Measurements from ENCODE around the gene NEU3.

NEU3 gene

GRCh38 chr11:75056814-75057213, 68.1 kb downstream of the NEU3 start:
- in situ Hi-C loops (cut with MboI; ENCODE audit: low sequenced_read_pairs): no loop called here

GRCh38 chr11:75059299-75059698, 70.6 kb downstream of the NEU3 start:
- in situ Hi-C loops (cut with MboI; ENCODE audit: low sequenced_read_pairs): no loop called here

- in situ Hi-C loops (cut with MboI; ENCODE audit: low sequenced_read_pairs): no loop called here
These were observed 75.1 kb downstream of the NEU3 start for GRCh38 chr11:75063741-75064314.

- in situ Hi-C loops (cut with MboI; ENCODE audit: low sequenced_read_pairs): no loop called here
These were observed 77.3 kb downstream of the NEU3 start for GRCh38 chr11:75066061-75066460.

Measured in HL-60/S4 (cell line).